C4-2B (cell line): Measurements from ENCODE around the gene OR2Y1.

Source experiments
- ZFX ChIP-seq: fragments of 450-650 bp; IDR thresholded peaks from 2 replicates; pipeline ENCODE4 v1.6.1; 2017
- TF ChIP-seq, protein P1 (sequence below): fragments of 450-650 bp; conservative IDR thresholded peaks from 2 replicates; pipeline ENCODE4 v1.5.1; 2017; ENCODE audit warnings: mild to moderate bottlenecking

DNA sequence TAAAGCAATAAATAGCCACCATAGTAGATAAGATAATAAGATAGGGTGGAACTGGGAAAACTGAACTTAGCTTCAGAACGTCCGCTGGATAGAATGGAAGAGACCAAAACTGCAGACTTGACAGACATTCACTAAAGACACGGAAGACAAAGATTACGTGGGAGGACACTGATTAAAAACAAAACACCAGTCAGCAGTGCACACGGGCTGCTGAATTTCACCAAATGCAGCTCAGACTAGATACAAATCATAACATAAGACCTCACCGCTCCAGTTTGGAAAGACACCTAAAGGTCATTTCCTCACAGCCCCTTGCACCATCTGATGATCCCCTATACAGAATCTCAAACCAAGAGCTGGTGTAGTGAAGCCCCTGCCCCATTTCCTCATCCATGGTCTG lies 2.9 kb upstream of the OR2Y1 start:
- TF ChIP-seq, protein P1, sequence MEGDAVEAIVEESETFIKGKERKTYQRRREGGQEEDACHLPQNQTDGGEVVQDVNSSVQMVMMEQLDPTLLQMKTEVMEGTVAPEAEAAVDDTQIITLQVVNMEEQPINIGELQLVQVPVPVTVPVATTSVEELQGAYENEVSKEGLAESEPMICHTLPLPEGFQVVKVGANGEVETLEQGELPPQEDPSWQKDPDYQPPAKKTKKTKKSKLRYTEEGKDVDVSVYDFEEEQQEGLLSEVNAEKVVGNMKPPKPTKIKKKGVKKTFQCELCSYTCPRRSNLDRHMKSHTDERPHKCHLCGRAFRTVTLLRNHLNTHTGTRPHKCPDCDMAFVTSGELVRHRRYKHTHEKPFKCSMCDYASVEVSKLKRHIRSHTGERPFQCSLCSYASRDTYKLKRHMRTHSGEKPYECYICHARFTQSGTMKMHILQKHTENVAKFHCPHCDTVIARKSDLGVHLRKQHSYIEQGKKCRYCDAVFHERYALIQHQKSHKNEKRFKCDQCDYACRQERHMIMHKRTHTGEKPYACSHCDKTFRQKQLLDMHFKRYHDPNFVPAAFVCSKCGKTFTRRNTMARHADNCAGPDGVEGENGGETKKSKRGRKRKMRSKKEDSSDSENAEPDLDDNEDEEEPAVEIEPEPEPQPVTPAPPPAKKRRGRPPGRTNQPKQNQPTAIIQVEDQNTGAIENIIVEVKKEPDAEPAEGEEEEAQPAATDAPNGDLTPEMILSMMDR, result no peak
- no peak for TF ChIP-seq ZFX
